PC-3 (cell line): ENCODE data around the gene TPP2. TPM values are rescaled to one million over a fixed set of nuclear protein-coding genes. Genes with fewer than 3 reads are reported as not detected.

ENCODE experiments used
- ATAC-seq: fragments of 200-7000 bp; cut with Tn5 transposase; 2 replicates; pipeline ENCODE4 v1.9.1; 2020; ENCODE audit warnings: mild to moderate bottlenecking, moderate library complexity
- BruUV-seq: library from RNA; stranded (reverse); fragments of 400-500 nt; replicated peaks from 2 replicates; lab custom pipeline; 2021; lab: Mats Ljungman, UMichigan
- CTCF ChIA-PET: fragments of 300-600 bp; sonication (Branson Sonifier 250); formaldehyde crosslinking; loops from one replicate; lab custom pipeline; 2022; ENCODE audit warnings: antibody characterized with exemption; lab: Charles Lee
- POLR2A ChIA-PET: fragments of 300-600 bp; sonication (Branson Sonifier 250); formaldehyde crosslinking; loops from one replicate; lab custom pipeline; 2022; ENCODE audit warnings: antibody characterized with exemption; ENCODE audit not compliant: unreplicated experiment; lab: Charles Lee
- DNase-seq: peaks from one replicate; pipeline ENCODE4 v3.0.0-alpha.2; 2015
- H2AFZ ChIP-seq: fragments of 300-600 bp; sonication (generic); 2 replicates; pipeline ENCODE4 v1.6.0; 2016; ENCODE audit warnings: antibody characterized with exemption, low read length
- H3F3A ChIP-seq: fragments of 300-600 bp; sonication (generic); one replicate; pipeline ENCODE4 v1.6.0; 2017; ENCODE audit warnings: antibody characterized with exemption, low read length, control low read depth, mild to moderate bottlenecking; ENCODE audit not compliant: unreplicated experiment
- H3K27ac ChIP-seq: fragments of 300-600 bp; sonication (generic); 2 replicates; pipeline ENCODE4 v1.5.1; 2016; ENCODE audit warnings: mild to moderate bottlenecking, low read length
- H3K27me3 ChIP-seq: fragments of 300-600 bp; sonication (generic); 2 replicates; pipeline ENCODE4 v1.6.1; 2016; ENCODE audit warnings: low read length, mixed read lengths
- H3K36me3 ChIP-seq: fragments of 300-600 bp; sonication (generic); 2 replicates; pipeline ENCODE4 v1.6.1; 2016; ENCODE audit warnings: low read depth, mixed run types, low read length, mixed read lengths
- H3K4me1 ChIP-seq: fragments of 300-600 bp; sonication (generic); 2 replicates; pipeline ENCODE4 v1.5.1; 2016; ENCODE audit warnings: low read length; ENCODE audit not compliant: insufficient read depth
- H3K4me2 ChIP-seq: fragments of 300-600 bp; sonication (generic); 2 replicates; pipeline ENCODE4 v1.6.0; 2016; ENCODE audit warnings: low read length
- H3K4me3 ChIP-seq: fragments of 300-600 bp; sonication (generic); 2 replicates; pipeline ENCODE4 v1.5.1; 2016; ENCODE audit warnings: mild to moderate bottlenecking, low read length, mixed read lengths
- H3K79me2 ChIP-seq: fragments of 300-600 bp; sonication (generic); 2 replicates; pipeline ENCODE4 v1.6.1; 2017; ENCODE audit warnings: low read length, mixed read lengths
- H3K9ac ChIP-seq: fragments of 300-600 bp; sonication (generic); 2 replicates; pipeline ENCODE4 v1.6.0; 2016; ENCODE audit warnings: mild to moderate bottlenecking, low read length
- H3K9me2 ChIP-seq: fragments of 300-600 bp; sonication (generic); replicated peaks from 2 replicates; pipeline ENCODE4 v1.6.1; 2016; ENCODE audit warnings: mixed run types, low read length, mixed read lengths
- H3K9me3 ChIP-seq: fragments of 300-600 bp; sonication (generic); 2 replicates; pipeline ENCODE4 v1.6.1; 2016; ENCODE audit warnings: low read length, mixed read lengths
- H4K20me1 ChIP-seq: fragments of 300-600 bp; sonication (generic); 2 replicates; pipeline ENCODE4 v1.6.1; 2016; ENCODE audit warnings: low read length, mixed read lengths
- CTCF ChIP-seq: fragments of 300-600 bp; sonication (generic); conservative IDR thresholded peaks from 2 replicates; pipeline ENCODE4 v1.5.1; 2017; ENCODE audit warnings: antibody characterized with exemption, low read depth, mild to moderate bottlenecking, low read length
- EZH2 ChIP-seq: fragments of 300-600 bp; sonication (generic); IDR thresholded peaks from one replicate; pipeline ENCODE4 v1.6.1; 2017; ENCODE audit warnings: antibody characterized with exemption, mild to moderate bottlenecking, low read length; ENCODE audit not compliant: unreplicated experiment
- EZH2phosphoT487 ChIP-seq: fragments of 300-600 bp; sonication (generic); IDR thresholded peaks from 2 replicates; pipeline ENCODE4 v1.6.1; 2018; ENCODE audit warnings: mild to moderate bottlenecking, antibody characterized with exemption, low read length, borderline replicate concordance
- intact Hi-C: fragments of 100-400 bp; cut with micrococcal nuclease; formaldehyde crosslinking; loops from 2 replicates; pipeline ENCODE4 v1.9.0; 2023
- total RNA-seq: library from RNA; depleted of rRNA; stranded (reverse); fragments of >200 nt; gene quantifications from 2 replicates; pipeline ENCODE4 v1.2.3, GENCODE V29; 2014

TPP2 gene
- total RNA-seq, 1 experiment from 2014 or later = 30.4 TPM

GRCh38 chr13:102677122-102677521 is 80.3 kb downstream of the TPP2 start:
- no peak for TF ChIP-seq CTCF
- TF ChIP-seq EZH2 = no peak
- no peak for TF ChIP-seq EZH2phosphoT487
- H3K9me2 ChIP-seq = no peaks in the 10 kb centered on the region
- H3K9me3 ChIP-seq = no peaks in the 10 kb centered on the region
- ATAC-seq (no peak), DNase-seq (no peak)
- POLR2A ChIA-PET = no interaction called here
- no peaks in the 10 kb centered on the region for H3K27me3 ChIP-seq
- H3K27ac ChIP-seq = no peak overlapping the region
- intact Hi-C loops = no loop called here
- no peak overlapping the region for H2AFZ ChIP-seq
- H3F3A ChIP-seq = no peaks in the 10 kb centered on the region
- H4K20me1 ChIP-seq = no peaks in the 10 kb centered on the region
- peaks cover 7% of the 10 kb centered on the region; the same call in 1 of the 2 replicates for H3K36me3 ChIP-seq
- no TSS peak for BruUV-seq
- CTCF ChIA-PET = interaction anchor here (0.6 kb wide), 1 partner anchor 49 kb away, joined by 8 read pairs; no protein-coding TSS in a partner anchor
- H3K9ac ChIP-seq = no peak overlapping the region
- H3K4me2 ChIP-seq = no peak overlapping the region
- no peaks in the 10 kb centered on the region for H3K4me1 ChIP-seq
- H3K4me3 ChIP-seq = no peak overlapping the region
- H3K79me2 ChIP-seq = no peaks in the 10 kb centered on the region

GRCh38 chr13:102678339-102679107 is 81.7 kb downstream of the TPP2 start:
- no TSS peak for BruUV-seq
- Histone ChIP-seq H3K27me3 (no peaks in the 10 kb centered on the region), H2AFZ (no peak overlapping the region), H4K20me1 (no peaks in the 10 kb centered on the region), H3K9ac (no peak overlapping the region), H3K36me3 (peaks cover 7% of the 10 kb centered on the region; the same call in 1 of the 2 replicates), H3K4me3 (no peak overlapping the region), H3K79me2 (no peaks in the 10 kb centered on the region), H3K9me3 (no peaks in the 10 kb centered on the region), H3K4me1 (no peaks in the 10 kb centered on the region), H3K4me2 (no peak overlapping the region), H3K27ac (no peak overlapping the region), H3F3A (no peaks in the 10 kb centered on the region), H3K9me2 (no peaks in the 10 kb centered on the region)
- ATAC-seq = no peak
- no peak for DNase-seq
- intact Hi-C loops = no loop called here
- POLR2A ChIA-PET = no interaction called here
- TF ChIP-seq CTCF (no peak), EZH2 (no peak), EZH2phosphoT487 (no peak)
- CTCF ChIA-PET = no interaction called here

DNA sequence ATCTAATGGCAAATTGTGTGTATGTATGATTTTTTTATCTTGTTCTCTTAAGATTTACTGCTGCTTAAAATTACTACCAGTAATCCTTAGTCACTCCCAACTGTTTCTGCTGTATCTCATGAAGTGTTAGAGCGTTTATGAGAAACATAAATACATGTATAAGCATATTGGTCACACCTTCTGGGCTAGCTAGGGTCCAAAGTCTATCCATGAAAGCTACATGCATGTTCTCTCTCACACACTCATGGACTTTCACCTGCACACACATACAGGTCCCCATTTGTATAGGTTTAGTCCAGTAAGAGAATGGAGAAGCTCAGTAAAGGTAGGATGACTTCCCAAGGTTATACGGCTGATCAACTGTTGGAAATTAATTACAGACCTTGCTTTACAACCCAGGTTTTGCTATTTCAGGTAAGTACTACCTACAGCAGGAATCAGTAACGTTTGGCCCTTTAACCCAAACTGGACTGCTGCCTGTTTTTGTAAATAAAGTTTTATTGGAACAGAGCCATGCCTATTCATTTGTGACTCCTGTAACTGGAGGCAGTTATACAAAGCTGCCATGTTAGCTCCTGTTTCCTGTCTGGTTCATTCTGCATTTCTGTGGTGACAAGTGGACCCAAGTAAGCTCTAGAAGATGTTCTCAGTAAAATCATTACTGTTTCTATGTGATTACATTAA is 82.8 kb downstream of the TPP2 start:
- Histone ChIP-seq H3K79me2 (no peaks in the 10 kb centered on the region), H3K4me2 (no peak overlapping the region), H3K36me3 (peaks cover 7% of the 10 kb centered on the region; the same call in 1 of the 2 replicates), H3K9me2 (no peaks in the 10 kb centered on the region), H3K9ac (no peak overlapping the region), H4K20me1 (no peaks in the 10 kb centered on the region), H2AFZ (no peak overlapping the region), H3K9me3 (no peaks in the 10 kb centered on the region), H3F3A (no peaks in the 10 kb centered on the region), H3K4me1 (no peaks in the 10 kb centered on the region), H3K27me3 (no peaks in the 10 kb centered on the region), H3K4me3 (no peak overlapping the region), H3K27ac (no peak overlapping the region)
- TF ChIP-seq EZH2 = no peak
- DNase-seq = no peak
- no peak for ATAC-seq
- ChIA-PET POLR2A (no interaction called here), CTCF (no interaction called here)
- no TSS peak for BruUV-seq
- intact Hi-C loops = no loop called here
